ENCODE data around the gene ZNF750.

Gene ZNF750

DNA sequence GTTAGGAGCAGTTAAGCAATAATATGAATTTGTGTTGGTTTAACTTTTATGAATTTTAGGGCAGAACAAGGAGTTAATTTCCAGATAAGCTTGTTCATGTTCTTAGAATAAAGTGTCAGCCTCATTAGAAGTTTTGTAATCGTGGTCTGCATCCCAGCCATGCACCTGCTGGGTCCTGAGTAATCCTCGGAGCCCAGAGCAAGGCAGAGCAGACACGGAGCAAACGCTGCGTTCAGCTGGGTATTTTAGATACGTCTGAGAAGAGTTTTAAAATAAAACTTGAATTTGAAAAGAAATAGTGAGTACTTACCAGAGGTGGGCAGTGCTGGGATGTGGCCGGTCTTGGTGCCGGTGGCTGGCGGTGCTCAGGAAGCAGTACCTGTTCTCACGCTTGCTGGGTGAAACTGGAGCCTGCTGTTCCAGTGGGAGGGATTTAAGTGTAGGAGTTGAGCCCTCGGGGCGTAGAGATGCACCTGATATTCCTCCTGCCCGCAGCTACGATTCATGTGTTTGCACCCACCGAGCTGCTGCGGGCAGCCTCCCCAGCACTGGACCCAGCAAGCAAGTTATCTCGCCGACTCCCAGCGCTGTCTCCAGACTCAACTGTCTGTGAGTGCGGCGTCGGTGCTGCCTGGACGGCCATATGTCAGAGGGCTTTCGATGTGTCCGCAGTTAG is at the start of gene ZNF750:
Gene ZNF750, minus strand, starts transcription at position 406 of the 676 bp plus-strand sequence. CDS start 7,568 bp downstream, outside the sequence.
- DNase-seq = no peak

DNA sequence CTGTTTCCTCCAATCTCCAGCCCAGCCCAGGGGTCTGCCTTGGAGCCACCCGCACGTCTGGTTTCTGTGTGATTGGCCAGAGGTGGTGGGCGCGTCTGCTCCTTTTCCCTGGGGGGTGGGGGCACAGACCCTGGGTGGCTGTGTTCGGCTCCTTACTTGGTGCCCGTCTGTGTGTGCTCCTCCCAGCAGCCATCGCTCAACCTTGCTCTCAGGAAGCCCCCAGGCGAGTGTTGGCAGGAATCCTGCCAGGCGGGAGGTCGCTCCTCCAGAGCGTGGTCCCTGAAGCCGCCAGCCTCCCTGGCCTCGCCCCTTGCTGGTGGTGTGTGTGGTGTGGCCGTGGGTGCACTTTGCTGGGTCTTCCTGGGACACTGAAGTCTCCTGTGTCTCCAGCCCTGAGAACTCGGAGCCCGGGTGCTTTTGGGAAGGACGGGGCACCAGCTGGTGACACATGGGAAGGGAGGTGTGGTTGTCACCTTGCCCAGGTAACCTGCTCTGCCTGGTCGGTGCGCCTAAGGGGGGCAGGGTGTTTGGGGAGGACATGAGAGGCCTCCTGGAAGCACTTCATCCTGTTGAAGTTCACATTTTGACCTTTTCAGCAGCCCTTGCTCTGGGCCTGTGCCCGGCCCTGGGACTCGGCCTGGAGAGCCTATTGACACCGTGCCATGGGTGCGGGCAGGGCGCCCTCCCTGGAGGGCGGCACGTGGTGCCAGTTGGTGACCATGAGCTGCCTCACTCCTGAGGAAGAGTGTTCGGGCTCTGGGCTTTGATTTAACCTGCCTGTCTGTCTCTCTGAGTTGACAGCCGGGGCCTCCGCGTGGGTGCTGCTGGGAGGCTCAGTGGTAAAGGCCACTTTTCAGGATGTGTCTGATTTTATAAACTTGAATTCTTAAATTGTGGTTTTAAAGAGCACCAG is 49.0 kb upstream of the ZNF750 start:
- DNase-seq = no peak

DNA sequence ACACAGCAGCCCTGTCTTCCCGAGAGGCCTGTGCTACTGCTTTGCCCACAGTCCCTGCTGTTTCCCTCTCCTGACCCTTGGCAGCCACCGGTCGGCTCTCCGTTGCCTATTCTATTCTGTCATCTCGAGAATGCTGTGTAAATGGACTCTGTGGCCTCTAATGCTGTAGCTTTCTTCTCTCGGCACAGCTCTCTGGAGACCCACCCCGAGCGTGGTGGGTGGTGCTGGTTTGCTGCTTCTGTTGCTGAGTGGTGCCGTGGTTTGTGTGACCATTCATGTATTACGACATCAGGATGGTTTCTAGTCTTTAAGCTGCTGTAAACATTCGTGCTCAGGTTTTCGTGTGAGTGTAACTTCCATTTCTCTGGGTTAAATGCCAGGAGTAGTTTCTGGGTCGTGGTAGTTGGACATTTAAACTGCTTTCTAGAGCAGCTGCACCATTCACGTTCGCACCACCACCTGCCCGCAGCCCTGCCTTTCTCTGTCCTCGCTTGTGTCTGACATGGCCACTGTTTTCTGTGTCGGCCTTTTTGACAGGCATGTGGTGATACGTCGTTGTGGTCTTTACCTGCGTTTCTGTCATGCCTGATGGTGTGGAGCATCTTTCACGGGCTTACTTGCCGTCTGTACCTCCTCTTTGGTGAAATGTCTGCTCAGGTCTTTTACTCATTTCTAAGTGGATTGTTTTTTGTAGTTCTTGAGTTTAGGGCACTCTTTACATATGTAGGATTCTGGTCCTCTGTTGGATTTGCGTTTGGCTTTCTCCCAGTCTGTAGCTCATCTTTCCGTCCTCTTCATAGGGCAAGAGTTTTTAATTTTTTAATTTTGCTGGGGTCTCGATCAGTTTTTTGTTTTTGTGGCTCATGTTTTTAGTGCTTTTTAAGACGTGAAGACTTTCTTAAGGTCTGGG is 47.7 kb upstream of the ZNF750 start:
- DNase-seq = no peak

DNA sequence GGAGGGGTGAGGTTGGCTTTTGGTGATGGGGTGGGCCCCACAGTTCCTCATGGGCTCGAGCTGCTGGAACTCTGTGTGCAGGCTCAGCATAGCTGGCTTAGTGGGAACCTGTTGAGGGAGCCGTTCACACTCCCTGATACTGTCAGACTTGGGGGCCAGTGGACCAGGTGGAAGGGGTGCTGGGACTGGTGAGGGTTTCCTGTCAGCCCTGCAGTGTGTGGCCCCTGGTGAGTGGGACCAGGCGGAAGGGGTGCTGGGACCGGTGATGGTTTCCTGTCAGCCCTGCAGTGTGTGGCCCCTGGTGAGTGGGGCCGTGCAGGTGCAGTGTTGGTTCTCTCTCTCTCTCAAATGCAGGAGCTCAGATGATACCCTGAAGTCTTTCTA is 45.1 kb upstream of the ZNF750 start:
- no peak for DNase-seq

DNA sequence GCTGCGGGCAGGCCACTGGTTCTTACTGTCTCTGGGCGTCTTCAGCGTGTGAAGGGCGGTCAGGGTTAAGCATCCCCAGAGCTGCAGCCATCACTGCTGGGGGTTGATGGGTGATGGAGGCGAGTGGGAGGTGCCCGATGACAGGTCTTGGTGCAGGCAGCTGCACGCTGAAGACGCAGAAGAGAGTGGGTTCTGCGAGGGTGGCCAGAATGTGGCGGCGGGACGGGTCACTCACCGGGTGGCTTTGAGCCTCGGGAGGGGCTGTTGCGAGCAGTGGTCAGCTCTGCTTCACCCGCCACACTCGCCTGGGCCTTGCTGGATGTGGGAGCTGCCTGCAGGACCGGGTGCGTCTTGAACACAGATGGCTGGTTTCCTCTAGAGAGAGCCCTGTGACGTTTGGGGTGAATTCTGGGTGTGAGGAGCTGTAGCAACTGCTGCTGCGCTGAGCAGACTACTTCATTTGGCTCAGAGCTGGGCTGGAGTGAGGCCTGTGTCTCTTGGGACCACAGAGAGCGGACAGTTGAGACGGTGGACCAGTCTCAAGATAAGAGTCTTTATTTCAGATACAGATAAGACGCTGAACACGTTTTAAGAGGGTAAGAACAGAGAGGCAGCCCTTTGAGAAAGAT is 44.6 kb upstream of the ZNF750 start:
- no peak for DNase-seq

DNA sequence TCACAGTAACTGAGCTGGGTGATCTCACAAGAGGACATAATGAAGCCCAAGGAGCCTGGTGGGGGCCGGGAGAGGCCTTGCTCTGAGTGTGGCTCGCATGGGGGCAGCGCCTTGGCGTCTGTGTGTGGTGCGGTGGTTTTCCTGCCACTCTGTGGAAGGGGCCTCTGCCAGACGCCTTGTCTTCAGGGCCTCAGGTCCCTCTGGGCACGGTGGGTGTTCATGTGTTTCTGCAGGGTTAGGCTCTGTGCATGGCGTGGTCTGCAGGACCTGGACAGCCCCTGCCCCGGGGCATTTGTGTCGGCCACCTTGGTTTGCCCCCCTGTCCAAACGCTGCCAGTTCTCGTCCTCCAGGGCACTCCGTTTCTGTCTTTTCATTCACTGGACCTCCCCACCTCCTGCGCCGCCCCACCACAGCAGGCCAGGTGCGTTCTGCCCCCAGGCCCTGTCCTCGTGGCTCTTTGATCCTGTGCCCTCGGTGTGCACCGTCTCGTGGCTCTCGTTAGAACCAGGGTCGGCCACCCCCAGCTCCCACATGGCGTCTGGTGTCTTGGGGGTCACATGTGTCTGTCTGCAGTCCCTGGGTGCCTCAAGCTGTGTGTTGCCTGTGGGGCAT is 43.7 kb upstream of the ZNF750 start:
- DNase-seq = no peak

DNA sequence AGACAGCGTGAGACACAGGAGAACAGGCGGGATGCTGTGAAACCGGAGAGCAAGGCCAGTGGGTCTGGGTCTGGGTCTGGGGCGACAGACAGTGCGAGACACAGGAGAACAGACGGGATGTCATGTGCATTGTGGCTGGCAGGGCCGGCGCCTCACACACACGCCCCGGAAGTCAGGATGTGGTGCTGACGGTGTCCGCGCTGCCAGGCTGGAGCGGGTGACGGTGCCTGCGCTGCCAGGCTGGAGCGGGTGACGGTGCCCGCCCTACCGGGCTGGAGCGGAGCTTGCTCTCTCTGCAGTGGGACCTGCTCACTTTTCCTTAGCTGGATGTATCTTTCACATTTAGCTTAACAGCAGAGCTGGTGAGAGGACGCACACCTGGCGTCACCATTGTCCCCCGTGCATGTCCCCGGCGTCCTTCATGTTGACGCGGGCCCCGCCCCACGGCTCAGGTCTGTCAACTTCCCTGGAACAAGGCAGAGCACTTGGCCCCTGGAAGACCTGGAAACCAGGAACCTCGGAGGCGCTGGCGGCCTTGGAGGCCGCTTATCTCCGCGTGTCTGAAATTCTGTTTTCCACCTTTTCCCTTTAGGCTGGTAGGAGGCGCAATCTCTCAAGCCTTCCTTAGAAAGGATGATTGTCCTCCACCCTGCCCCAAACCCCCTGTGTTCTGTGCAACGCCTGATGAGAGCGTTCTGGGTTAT is 43.0 kb upstream of the ZNF750 start:
- no peak for DNase-seq

DNA sequence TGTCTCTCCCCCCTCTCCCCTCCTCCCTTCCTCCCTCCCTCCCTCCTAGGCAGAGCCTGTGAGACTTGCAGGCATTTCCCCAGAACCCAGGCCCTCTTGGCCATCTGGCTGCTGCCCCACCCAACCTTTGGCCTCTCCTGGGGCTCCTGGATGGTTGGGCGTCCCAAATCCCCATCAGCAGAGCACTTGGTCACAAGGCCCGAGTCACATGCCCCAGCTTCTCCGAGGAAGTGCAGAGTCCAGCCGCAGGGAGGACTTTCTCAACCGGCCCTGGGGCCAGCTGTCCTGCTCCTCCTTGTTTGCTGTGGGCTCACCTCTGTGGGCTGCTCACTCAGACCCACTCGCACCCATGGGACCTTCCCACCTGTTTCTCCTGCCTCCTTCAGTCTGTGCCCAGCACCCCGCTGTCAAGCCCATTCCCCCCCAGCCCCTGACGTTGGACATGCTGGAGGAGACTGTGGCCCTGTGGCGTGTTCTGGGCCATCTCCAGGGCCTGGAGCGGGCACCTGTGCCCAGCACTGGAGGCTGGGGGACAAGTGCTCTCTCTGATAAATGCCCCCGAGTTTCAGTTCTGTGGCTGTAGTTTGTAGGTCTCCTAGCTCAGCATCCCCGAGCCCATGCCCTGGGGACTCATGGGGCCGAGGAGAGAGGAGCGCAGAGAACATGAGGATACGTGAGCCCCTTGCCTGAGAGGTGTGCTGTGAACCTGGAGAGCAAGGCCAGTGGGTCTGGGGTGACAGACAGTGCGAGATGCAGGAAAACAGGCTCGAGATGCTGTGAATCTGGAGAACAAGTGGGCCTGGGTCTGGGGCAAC is 42.3 kb upstream of the ZNF750 start:
- no peak for DNase-seq

DNA sequence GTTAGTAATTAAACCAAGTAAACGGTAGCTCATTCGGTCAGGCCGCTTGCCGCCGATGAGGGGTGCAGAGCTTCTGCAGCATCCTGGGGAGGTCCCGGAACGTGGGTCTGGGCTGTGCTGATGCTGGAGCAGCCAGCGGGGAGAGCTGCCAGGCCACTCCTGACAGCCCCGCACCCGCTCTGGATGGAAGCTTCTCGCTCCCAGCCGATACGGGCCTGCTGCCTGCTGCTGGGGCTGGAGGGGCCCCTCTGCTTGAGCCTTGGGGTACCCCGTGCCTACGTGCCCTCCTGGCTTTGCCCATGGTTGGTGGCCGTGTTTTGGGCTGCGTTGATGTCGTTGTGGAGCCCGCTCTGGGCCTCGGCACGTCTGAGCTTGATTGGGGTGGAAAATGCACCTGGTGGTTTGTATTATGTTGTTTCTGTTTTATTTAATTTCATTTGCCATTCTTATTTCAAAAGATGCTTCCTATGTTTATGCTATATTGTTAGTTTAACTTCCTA is 41.6 kb upstream of the ZNF750 start:
- DNase-seq = no peak

DNA sequence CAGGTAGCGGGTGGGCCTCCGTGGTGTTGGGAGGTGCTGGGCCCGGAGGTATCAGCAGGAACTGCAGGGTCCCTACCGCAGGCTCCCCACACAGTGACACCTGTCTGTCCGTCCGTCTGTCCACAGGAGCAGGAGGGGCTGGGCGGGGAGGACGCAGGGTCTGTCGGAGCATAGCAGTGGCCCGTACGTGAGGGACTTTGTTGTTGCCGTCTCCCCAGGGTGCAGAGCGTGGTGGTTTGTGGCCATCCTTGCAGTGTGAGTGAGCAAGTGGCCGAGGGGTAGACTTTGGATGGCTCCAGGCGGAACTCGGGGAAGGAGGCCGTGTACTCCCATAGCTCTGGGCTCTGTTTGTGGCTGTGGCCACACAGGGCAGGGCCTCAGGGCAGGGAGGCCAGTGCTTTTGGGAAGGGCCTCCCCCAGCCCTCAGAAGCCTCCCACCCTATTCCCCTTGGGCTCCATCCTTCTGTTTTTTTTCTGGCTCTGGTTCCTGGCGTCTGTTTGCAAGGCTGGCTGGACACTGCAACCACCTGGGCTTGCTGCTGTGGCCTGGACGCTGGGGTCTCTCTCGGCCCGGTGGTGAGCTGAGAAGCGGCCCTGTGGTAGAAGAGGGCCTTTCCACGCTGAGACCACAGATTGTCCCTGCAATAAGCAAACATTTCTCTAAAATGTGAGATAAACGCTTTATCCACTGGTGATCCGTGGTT is 41.0 kb upstream of the ZNF750 start:
- DNase-seq = no peak

DNA sequence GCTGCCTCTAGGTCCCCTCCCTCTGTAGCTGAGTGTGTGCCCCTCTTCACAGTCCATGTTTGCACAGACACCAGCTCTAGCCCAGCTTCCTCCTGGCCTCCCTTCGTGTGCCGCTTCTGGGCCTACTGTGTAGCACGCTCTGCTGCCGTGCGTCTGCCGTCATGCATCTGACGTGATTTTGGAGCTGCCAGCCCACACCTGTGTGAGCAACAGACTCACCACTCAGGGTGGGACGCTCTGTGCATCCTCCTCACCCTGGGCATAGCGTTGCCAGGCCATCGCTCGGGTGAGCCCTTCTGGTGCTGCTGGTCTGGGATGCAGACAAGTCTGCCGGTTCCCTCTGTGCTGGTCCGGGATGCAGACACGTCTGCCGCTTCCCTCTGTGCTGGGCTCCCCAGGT is 39.4 kb upstream of the ZNF750 start:
- no peak for DNase-seq

DNA sequence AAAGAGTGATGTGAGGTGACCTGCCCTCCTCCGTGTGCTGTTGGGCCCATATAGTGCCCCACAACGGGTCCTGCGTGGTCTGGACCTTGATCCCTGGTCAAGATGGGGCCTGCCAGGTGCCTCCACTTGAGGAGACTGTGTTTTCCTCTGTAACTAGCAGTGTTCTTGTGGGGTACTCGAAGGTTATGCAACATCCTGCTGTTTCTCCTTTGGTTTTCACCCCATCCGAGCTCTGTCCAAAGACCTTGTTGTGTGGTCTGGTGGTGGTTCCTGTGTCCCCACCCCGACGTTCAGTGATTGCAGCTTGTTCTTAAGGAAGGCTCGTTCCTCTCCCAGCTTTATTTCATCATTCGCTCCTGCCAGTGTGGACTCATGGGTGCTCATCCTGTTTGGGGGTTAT is 38.7 kb upstream of the ZNF750 start:
- no peak for DNase-seq

DNA sequence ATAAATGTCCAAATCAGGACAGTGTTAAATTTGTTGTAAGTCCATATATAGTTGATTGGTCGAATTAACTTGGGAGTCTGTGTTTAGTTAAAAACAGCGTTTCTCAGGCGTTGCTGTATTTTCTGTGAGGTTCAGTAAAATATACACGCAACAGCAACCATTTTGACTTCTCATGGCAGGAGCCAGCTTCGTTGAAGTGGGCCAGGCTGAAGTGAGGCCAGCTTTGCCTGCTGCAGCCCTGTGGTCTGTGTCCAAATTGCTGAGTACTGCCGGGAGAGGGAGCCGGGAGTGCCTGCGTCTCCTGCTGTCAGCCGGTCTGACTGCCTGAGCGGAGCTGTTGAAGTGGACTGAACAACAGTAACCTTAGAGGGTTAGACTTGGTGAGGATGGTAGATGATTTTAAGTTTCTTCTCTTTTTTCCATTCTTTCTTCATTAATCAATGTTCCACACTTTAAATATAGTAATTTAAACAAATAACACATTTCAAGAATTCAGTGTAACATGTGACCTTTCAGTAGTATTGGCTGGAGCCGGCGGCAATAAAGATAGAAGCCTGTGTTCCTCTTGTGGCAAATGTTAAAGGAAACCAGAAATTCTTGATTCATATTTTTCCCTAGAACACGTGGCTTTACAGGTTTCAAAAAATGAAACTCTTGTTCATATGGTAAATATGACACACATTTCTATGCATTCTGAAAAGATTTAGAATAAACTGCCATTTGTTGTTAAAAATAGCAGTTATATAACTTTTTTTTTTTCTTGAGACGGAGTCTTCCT is 37.0 kb upstream of the ZNF750 start:
- no peak for DNase-seq

DNA sequence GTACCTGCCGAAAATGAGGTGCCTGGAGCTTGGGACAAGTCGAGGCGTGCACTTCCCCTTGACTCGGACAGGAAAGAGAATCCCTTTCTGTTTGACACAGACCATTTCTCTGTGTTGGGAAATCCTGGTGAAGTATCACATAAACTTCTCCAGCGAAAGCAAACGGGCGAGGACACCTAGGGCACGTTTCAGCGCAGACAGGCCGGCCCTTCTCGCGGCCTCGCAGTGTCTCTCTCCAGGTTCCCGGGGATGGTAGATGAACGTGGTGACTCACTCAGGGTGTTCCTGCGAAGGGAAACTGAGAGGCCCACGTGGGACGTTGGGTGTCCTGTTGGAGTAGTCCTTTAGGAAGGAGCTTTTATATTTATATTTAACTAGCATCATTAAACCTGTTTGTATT is 36.3 kb upstream of the ZNF750 start:
- DNase-seq = no peak

DNA sequence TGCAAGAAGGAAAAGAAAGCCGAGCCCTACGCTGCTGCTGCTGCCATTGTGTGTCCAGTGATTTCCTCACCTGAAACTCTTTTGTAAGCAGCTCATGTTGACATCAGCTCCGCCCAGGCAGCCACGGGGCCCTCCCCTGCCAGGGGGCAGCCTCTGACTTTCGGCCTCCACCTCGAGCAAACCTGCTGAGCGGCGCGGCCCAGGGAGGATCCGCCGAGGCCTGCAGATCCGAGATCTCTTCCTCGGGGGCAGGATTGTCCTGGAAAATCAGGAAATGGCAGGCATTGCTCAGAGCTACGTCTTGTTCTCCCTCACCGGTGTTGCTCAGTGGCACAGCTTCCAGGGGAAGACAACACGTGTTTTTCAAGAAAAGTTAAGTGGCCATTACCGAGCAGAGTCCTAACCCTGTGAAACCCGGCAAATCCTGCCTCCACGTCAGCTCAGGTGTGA is 35.6 kb upstream of the ZNF750 start:
- DNase-seq = no peak

DNA sequence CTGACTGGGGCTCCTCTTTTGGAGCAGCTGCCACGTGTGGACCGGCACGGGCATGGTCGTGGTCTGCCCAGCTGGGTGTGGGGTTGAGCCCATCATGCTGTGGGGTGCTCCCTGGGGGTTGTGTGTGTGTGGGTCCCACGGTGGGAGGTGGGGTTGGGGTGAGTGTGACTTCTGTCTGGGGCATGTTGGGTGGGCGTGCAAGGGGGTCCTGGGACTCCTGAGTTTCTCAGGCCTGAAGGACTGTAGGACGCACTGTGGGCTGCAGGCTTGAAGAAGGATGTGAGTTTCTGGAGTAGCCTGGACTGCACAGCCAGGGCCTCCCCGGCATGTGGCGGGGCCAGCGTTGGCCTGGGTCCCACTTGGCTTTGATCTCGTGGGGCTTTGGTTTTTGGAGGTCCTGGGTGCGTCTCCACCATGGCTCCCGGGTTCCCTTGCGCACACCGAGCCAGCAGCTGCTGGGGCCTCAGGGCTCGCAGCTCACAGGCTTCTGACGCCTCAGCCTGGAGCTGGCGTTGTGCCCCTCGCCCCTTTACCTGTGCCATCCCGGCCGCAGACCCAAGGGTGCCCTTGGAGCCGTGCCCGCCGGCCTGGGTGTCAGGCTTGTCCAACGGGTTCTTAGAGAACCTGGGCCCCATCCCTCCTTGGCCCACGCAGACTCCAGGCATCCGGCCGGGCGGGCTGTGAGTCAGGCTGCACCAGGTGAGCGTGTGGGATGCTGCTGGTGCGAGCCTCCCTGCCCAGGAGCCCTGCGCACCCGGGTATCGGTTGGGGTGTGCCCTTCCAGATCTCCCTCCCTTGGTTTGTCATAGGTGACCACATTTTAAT is 34.4 kb upstream of the ZNF750 start:
- DNase-seq = no peak

DNA sequence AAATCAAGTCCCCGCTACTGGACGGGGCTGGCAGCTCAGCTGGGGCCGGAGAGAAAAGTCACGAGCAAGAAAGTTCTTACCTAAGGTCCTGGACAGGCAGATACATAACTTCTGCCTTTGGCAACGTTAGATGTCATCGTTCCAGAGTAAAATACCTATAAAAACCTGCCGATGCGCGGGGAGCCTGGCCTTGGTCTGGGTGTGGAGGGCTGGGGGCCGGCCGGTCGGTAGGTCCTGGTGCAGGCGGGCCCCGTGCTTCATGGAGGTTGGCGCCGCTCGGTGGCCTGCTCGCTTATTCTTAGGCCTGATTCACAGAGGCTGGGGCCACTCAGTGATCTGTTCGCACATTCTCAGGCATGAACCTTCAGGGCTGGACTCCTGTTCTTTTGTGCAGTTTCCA is 33.7 kb upstream of the ZNF750 start:
- no peak for DNase-seq

Measured in GOT3 (cell line).